ENCODE data around the gene SEPTIN11.
"Not testable (repeated sequence)": the region's sequence is repeated elsewhere in the genome, so short reads cannot be mapped to it uniquely, and the experiment has no call there.

The SEPTIN11 gene

GRCh38 chr4:76952656-76953582 is 3.4 kb downstream of the SEPTIN11 start:
- DNase-seq = no peak

GRCh38 chr4:76953956-76954355 is 4.4 kb downstream of the SEPTIN11 start:
- no peak for DNase-seq

- no peak for DNase-seq
These were observed 4.9 kb downstream of the SEPTIN11 start for GRCh38 chr4:76954489-76954888.

GRCh38 chr4:76955182-76955581 is 5.6 kb downstream of the SEPTIN11 start:
- DNase-seq = no peak

- no peak for DNase-seq
These were observed 7.6 kb downstream of the SEPTIN11 start for GRCh38 chr4:76957004-76957738.

GRCh38 chr4:76958891-76959290 is 9.3 kb downstream of the SEPTIN11 start:
- DNase-seq = no peak

- DNase-seq = no peak
These were observed 10.5 kb downstream of the SEPTIN11 start for GRCh38 chr4:76960014-76960413.

GRCh38 chr4:76962406-76963130 is 13.0 kb downstream of the SEPTIN11 start:
- DNase-seq = no peak

- DNase-seq = no peak
These were observed 13.7 kb downstream of the SEPTIN11 start for GRCh38 chr4:76963131-76963750.

GRCh38 chr4:76963927-76964326 is 14.4 kb downstream of the SEPTIN11 start:
- not testable (repeated sequence) for DNase-seq

GRCh38 chr4:76964769-76965168 is 15.2 kb downstream of the SEPTIN11 start:
- no peak for DNase-seq

- DNase-seq = no peak
These were observed 16.5 kb downstream of the SEPTIN11 start for GRCh38 chr4:76965866-76966579.

- DNase-seq = no peak
These were observed 19.4 kb downstream of the SEPTIN11 start for GRCh38 chr4:76968937-76969336.

GRCh38 chr4:76969495-76969894 is 19.9 kb downstream of the SEPTIN11 start:
- DNase-seq = no peak

- no peak for DNase-seq
These were observed 20.5 kb downstream of the SEPTIN11 start for GRCh38 chr4:76969941-76970529.

- DNase-seq = no peak
These were observed 22.8 kb downstream of the SEPTIN11 start for GRCh38 chr4:76972306-76972705.

- no peak for DNase-seq
These were observed 24.6 kb downstream of the SEPTIN11 start for GRCh38 chr4:76974150-76974549.

- no peak for DNase-seq
These were observed 27.6 kb downstream of the SEPTIN11 start for GRCh38 chr4:76977113-76977512.

GRCh38 chr4:76977736-76978350 is 28.3 kb downstream of the SEPTIN11 start:
- DNase-seq = no peak

GRCh38 chr4:76979236-76979635 is 29.7 kb downstream of the SEPTIN11 start:
- no peak for DNase-seq

GRCh38 chr4:76980261-76980660 is 30.7 kb downstream of the SEPTIN11 start:
- DNase-seq = no peak

All from NCI-H510A (cell line).